Activated T-cell treated with anti-CD3 and anti-CD28 coated beads, Interleukin-2, amount 50 U/mL, for 72 hours (primary cell): ENCODE measurements around the gene MVB12B. TPM values are rescaled to one million over a fixed set of nuclear protein-coding genes. Genes with fewer than 3 reads are reported as not detected.

ENCODE experiments used
- ATAC-seq, 2 donors: fragments of 150-1000 bp; cut with Tn5 transposase; replicated peaks in 1 of 2; 2 replicates each; pipeline ENCODE4 v1.10.0; 2021; ENCODE audit warnings: moderate library complexity in 2 of 2, mild to moderate bottlenecking in 1 of 2
- DNase-seq, 2 donors: peaks; one replicate each; pipeline ENCODE4 v3.0.0; 2021 to 2022; ENCODE audit warnings: mixed read lengths in 1 of 2
- H3K27ac Mint-ChIP-seq: one replicate; pipeline ENCODE4 v1.8.0; 2022; ENCODE audit warnings: mild to moderate bottlenecking, moderate library complexity, mixed read lengths
- H3K27me3 Mint-ChIP-seq: one replicate; pipeline ENCODE4 v1.8.0; 2022; ENCODE audit warnings: low read depth, mixed read lengths
- H3K36me3 Mint-ChIP-seq, 2 donors: one replicate each; pipeline ENCODE4 v1.8.0; 2022; ENCODE audit warnings: mixed read lengths in 2 of 2, mild to moderate bottlenecking in 1 of 2; ENCODE audit not compliant: insufficient read depth in 2 of 2
- H3K4me1 Mint-ChIP-seq: one replicate; pipeline ENCODE4 v1.8.0; 2022; ENCODE audit warnings: low read depth, mixed read lengths
- H3K4me3 Mint-ChIP-seq, 2 donors: one replicate each; pipeline ENCODE4 v1.8.0; 2022; ENCODE audit warnings: mild to moderate bottlenecking in 2 of 2, mixed read lengths in 2 of 2, moderate library complexity in 2 of 2
- H3K9me3 Mint-ChIP-seq, 2 donors: one replicate each; pipeline ENCODE4 v1.8.0; 2022; ENCODE audit warnings: mixed read lengths in 2 of 2
- total RNA-seq, 2 donors: library from RNA; stranded (reverse); gene quantifications; one replicate each; pipeline ENCODE4 v1.2.3, GENCODE V29; 2022

The MVB12B gene
- total RNA-seq, 2 donors from 2014 or later, result 11.5 to 17.1 TPM

DNA sequence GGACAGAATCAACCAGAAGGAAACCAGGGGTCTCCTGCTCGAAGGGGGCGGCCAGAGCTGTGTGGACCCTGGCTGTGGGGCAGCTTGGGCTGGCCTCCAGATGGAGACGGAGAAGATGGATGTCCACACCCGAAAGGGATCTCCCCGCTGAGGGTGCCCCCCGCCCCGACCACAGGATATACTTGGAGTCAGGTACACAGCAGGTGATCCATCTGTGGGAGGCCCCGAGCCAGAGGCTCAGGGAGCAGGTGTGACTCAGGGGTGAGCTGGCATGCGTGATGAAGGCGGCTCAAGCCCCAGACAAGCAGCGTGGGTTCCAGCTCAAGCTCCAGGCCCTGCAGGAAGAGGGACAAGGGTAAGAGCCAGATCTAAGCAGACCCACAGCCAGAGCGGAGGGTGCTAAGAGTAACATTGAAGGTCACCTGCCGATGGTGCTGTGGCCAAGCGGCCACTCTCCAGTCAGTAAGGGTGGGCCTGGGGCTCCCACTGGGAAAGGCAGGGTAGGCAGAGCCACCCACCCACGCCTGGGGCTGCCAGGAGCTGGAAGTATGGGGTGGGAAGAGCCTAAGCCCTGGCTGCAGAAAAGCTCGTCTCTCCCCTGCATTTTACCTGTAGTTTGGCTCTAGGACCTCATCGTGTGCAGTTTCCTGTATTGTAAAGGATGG, 30.6 kb upstream of the MVB12B start:
- H3K27ac Mint-ChIP-seq, result no peak overlapping the region
- peaks cover 6% of the 10 kb centered on the region for H3K27me3 Mint-ChIP-seq
- no peaks in the 10 kb centered on the region for H3K9me3 Mint-ChIP-seq
- no peaks in the 10 kb centered on the region for H3K4me1 Mint-ChIP-seq
- ATAC-seq, result no peak
- H3K4me3 Mint-ChIP-seq, result no peak overlapping the region
- H3K36me3 Mint-ChIP-seq, result no peaks in the 10 kb centered on the region
- DNase-seq, result no peak

- ATAC-seq, result no peak
- Mint-ChIP-seq H3K9me3 (no peaks in the 10 kb centered on the region), H3K4me1 (no peaks in the 10 kb centered on the region), H3K4me3 (no peak overlapping the region), H3K36me3 (no peaks in the 10 kb centered on the region), H3K27ac (no peak overlapping the region), H3K27me3 (peaks cover 6% of the 10 kb centered on the region)
- DNase-seq, result no peak
Observed at GRCh38 chr9:126296687-126297086, 29.9 kb upstream of the MVB12B start.

DNA sequence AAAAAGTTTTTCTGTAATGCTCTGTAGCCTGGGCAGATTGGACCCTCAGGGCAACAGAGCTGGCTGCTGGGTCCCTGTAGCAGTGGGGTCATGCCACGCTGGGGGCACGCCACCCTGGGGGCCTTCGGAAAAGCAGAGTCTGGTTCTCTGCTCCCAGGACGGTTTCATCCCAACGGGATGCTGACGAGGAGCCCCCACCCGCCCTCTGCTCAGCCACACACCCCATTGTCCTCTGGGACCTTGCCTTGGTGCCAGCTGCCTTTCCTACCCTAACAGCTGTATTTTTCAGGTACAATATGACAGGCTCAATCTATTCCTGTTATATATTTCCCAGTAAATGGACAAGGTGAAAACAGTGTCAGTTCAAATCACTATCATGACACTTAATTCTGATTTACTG, 29.0 kb upstream of the MVB12B start:
- H3K36me3 Mint-ChIP-seq, result no peaks in the 10 kb centered on the region
- H3K4me1 Mint-ChIP-seq, result peaks cover 6% of the 10 kb centered on the region
- peaks cover 6% of the 10 kb centered on the region for H3K27me3 Mint-ChIP-seq
- H3K9me3 Mint-ChIP-seq, result no peaks in the 10 kb centered on the region
- no peak overlapping the region for H3K27ac Mint-ChIP-seq
- no peak for DNase-seq
- ATAC-seq, result no peak
- no peak overlapping the region for H3K4me3 Mint-ChIP-seq

DNA sequence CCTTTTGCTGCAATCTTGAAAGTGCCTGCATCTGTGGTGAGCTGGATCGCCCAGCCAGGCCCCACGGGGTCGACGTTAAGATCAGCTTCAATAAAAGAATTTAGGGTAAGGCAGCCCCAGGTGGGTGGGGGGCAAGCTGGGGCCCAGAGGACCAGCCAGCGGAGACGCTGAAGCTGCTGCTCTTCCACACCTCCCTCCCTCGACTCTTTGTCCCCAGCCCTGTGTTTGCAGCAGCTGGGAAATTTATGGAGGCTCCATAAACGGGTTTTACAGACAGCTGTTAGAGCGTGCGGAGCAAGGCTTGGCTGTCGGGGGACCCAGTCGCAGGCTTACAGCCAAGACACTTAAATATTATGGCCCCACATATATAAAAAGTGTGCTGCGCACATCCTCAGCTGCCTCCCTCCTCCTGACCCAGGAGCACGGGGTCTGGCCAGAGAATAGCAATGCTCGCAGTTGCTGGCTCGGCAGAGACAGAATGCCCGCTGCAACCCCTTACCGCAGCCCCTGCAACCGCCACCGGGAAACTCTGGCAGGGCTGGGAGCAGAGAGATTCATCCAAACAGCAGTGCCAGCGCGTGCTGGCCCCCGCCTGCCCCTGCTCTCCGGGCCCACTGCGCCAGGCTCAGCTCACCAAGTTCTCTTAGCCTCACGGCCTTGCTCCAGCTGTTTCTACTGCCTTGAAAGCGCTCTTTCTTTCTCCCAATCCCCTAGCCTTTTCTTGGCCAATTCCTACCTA, 28.4 kb upstream of the MVB12B start:
- no peaks in the 10 kb centered on the region for H3K36me3 Mint-ChIP-seq

DNA sequence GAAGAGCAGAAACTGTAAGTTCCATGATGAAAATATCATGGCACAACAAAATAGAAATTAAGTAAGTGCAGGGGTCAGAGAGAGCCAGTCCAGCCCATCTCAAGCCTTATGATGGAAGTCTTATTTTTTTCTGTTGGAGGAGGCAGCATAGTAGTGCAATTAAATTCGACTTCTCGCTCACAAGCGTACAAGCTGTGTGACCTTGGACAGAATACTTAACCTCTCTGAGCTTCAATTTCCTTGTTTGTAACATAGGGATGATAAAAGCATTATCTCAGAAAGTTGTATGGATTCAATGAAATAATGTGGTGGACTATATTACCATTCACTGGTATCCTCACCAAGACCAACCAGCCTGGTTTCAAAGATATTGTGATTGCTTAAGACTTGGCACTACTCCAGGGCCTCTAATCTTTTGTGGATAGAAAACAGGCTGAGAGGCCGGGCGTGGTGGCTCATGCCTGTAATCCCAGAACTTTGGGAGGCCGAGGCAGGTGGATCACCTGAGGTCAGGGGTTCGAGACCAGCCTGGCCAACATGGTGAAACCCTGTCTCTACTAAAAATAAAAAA, 26.8 kb upstream of the MVB12B start:
- Mint-ChIP-seq H3K4me3 (no peak overlapping the region), H3K27me3 (peaks cover 6% of the 10 kb centered on the region), H3K4me1 (peaks cover 6% of the 10 kb centered on the region), H3K27ac (no peak overlapping the region), H3K9me3 (no peaks in the 10 kb centered on the region), H3K36me3 (no peaks in the 10 kb centered on the region)
- no peak for DNase-seq
- ATAC-seq, result no peak

More for the DNA sequence above, 28.4 kb upstream of the MVB12B start:
- Mint-ChIP-seq H3K9me3 (no peaks in the 10 kb centered on the region), H3K27me3 (peaks cover 6% of the 10 kb centered on the region), H3K4me1 (peaks cover 6% of the 10 kb centered on the region), H3K4me3 (no peak overlapping the region), H3K27ac (no peak overlapping the region)
- DNase-seq, result no peak
- ATAC-seq, result no peak

DNA sequence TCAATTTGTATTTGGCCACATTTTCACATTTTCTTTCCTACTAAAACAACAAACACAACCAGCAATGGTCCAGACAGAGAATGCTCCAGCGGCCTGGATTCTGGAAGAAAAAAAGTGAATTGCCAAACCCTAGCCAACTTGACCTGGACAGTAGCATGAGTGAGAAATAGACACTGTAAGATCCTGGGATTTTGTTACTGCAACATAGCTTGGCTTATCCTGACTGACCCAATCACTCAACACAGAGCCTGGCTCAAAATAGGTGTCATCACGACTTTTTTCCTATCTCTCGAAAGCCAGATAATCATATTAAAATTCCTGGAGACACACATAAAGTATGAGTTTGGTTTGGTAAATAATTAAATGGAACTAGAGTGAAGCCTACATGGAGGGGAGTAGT, 25.4 kb upstream of the MVB12B start:
- Mint-ChIP-seq H3K4me3 (no peak overlapping the region), H3K27me3 (no peaks in the 10 kb centered on the region), H3K27ac (no peak overlapping the region), H3K9me3 (no peaks in the 10 kb centered on the region), H3K4me1 (peaks cover 6% of the 10 kb centered on the region), H3K36me3 (no peaks in the 10 kb centered on the region)
- ATAC-seq, result no peak
- no peak for DNase-seq

DNA sequence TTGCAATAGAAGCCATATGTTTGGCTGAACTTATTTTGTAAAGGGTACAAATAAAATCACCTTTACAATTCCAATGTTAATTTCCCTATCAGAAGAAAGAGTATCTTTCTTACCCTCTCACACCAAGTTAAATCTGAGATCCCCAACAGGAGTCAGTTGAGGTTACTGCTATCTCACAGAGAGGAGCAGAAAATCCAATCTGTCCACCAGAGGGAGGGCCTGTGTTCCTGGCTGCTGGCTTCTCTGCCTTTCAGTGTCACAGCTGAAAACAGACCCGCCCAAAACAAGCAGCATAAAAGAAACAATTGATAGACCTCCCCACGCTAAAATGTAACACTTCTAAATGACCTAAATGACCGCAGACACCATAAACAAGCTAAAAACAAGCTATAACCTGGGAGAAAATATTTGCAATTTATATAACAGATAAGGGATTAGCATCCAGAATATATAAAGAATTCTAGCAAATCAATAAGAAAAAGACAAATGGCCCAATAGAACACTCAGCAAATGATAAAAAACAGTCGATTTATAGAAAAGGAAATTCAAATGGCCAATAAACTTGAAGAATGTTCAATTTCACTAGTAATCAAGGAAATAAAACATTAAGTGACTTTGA, 24.5 kb upstream of the MVB12B start:
- Mint-ChIP-seq H3K9me3 (no peaks in the 10 kb centered on the region), H3K4me3 (no peak overlapping the region), H3K27ac (no peak overlapping the region), H3K4me1 (peaks cover 6% of the 10 kb centered on the region), H3K36me3 (no peaks in the 10 kb centered on the region), H3K27me3 (peaks cover 3% of the 10 kb centered on the region)
- DNase-seq (peak; percentile 47 to 52), ATAC-seq (peak; percentile 70 to 71)

GRCh38 chr9:126302730-126303129, 23.9 kb upstream of the MVB12B start:
- ATAC-seq, result no peak
- H3K27me3 Mint-ChIP-seq, result peaks cover 8% of the 10 kb centered on the region
- no peak for DNase-seq
- no peak overlapping the region for H3K4me3 Mint-ChIP-seq
- no peaks in the 10 kb centered on the region for H3K36me3 Mint-ChIP-seq
- no peak overlapping the region for H3K27ac Mint-ChIP-seq
- no peaks in the 10 kb centered on the region for H3K9me3 Mint-ChIP-seq
- H3K4me1 Mint-ChIP-seq, result peaks cover 6% of the 10 kb centered on the region

DNA sequence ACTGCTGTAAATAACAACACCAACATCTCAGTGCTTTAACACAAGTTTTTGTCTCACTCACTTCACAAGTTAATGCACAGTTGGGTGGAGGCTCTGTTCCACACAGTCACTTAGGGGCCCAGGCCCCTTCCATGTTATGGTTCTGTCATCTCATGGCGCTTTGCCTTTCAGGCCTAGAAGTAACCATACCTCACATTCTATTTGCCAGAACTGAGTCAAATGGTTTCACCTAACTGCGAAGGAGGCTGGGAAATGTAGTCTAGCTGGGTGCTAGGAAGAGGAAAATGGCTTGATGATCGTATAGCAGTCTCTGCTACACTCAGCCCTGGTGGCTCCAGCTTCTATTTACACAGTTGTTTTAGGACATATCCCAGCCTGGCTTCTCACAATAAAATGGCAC, 23.1 kb upstream of the MVB12B start:
- Mint-ChIP-seq H3K27ac (no peak overlapping the region), H3K9me3 (no peaks in the 10 kb centered on the region), H3K4me1 (peaks cover 6% of the 10 kb centered on the region), H3K27me3 (peaks cover 8% of the 10 kb centered on the region), H3K36me3 (no peaks in the 10 kb centered on the region), H3K4me3 (no peak overlapping the region)
- ATAC-seq (peak; percentile 51 to 67), DNase-seq (peak in 1 of 2 donors; percentile 9)

DNA sequence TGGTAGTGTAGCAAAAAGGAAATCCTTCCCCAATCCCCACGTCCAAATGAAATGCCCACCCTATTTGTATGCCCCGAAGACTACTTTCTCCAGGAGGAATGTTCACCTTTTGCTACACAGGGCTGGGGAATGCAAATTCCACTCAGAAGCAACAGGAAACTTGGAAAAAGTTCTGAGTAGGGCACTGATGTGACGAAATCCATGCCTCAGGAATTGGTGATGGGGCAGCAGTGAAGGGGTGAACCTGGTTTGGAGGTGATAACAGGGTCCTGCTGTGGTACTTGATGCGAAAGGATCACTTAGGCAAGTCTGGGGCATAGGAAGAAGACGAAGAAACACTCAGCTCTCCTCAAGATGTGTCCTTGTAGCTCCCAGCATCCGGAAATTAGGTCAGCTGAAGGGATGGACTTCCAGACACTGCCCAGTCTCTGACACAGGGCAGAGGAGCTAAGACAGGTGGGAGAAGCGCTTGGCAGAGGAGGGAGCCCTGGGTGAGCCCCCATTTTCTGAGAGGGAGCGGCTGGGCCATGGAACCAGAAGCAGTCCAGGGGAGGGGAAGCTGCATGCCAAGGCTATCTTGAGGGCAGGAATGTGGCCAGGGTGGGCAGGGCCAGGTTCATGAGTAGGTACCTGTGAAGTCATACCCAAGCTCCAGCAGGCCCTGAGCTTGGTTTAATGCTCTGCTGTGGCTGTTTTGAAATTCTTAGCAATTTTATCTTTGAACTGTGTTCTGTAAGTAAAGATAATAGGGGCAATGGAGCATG, 22.2 kb upstream of the MVB12B start:
- ATAC-seq (no peak), DNase-seq (no peak)
- H3K9me3 Mint-ChIP-seq, result no peaks in the 10 kb centered on the region
- H3K4me3 Mint-ChIP-seq, result no peak overlapping the region
- no peaks in the 10 kb centered on the region for H3K36me3 Mint-ChIP-seq
- no peak overlapping the region for H3K27ac Mint-ChIP-seq
- peaks cover 8% of the 10 kb centered on the region for H3K27me3 Mint-ChIP-seq
- H3K4me1 Mint-ChIP-seq, result peaks cover 6% of the 10 kb centered on the region

GRCh38 chr9:126304971-126305320, 21.7 kb upstream of the MVB12B start:
- ATAC-seq (no peak), DNase-seq (no peak)
- Mint-ChIP-seq H3K4me3 (no peak overlapping the region), H3K4me1 (peaks cover 6% of the 10 kb centered on the region), H3K27ac (no peak overlapping the region), H3K27me3 (peaks cover 8% of the 10 kb centered on the region), H3K9me3 (no peaks in the 10 kb centered on the region), H3K36me3 (no peaks in the 10 kb centered on the region)

GRCh38 chr9:126306071-126306647, 20.5 kb upstream of the MVB12B start:
- Mint-ChIP-seq H3K4me1 (peaks cover 6% of the 10 kb centered on the region), H3K9me3 (no peaks in the 10 kb centered on the region), H3K27me3 (peaks cover 8% of the 10 kb centered on the region), H3K36me3 (no peaks in the 10 kb centered on the region), H3K4me3 (no peak overlapping the region), H3K27ac (no peak overlapping the region)
- DNase-seq (no peak), ATAC-seq (no peak)
